Fibroblast of peridontal ligament (primary cell): ENCODE measurements around the gene ALAS1.
A peak's percentile ranks its signal among the peaks of the same experiment; 100 is the strongest.
"Not testable (repeated sequence)": the region's sequence is repeated elsewhere in the genome, so short reads cannot be mapped to it uniquely, and the experiment has no call there.

Experiments used
- DNase-seq: peaks from one replicate; pipeline ENCODE4 v3.0.0-alpha.2; 2010; ENCODE audit errors: extremely low read depth

ALAS1 gene

GRCh38 chr3:52176951-52177700, 20.8 kb upstream of the ALAS1 start:
- no peak for DNase-seq

GRCh38 chr3:52177701-52178042, 20.3 kb upstream of the ALAS1 start:
- DNase-seq: no peak

GRCh38 chr3:52178126-52178525, 19.8 kb upstream of the ALAS1 start:
- not testable (repeated sequence) for DNase-seq

GRCh38 chr3:52178537-52178936, 19.4 kb upstream of the ALAS1 start:
- no peak for DNase-seq

- peak; percentile 53 for DNase-seq
These were observed 16.4 kb upstream of the ALAS1 start for GRCh38 chr3:52181543-52181942.

GRCh38 chr3:52182196-52182595, 15.8 kb upstream of the ALAS1 start:
- DNase-seq: no peak

- DNase-seq: no peak
These were observed 15.3 kb upstream of the ALAS1 start for GRCh38 chr3:52182691-52183090.

- no peak for DNase-seq
These were observed 14.0 kb upstream of the ALAS1 start for GRCh38 chr3:52183786-52184445.

GRCh38 chr3:52184690-52185089, 13.3 kb upstream of the ALAS1 start:
- DNase-seq: no peak

- no peak for DNase-seq
These were observed 12.6 kb upstream of the ALAS1 start for GRCh38 chr3:52185311-52185710.

- no peak for DNase-seq
These were observed 12.1 kb upstream of the ALAS1 start for GRCh38 chr3:52185837-52186236.

GRCh38 chr3:52186729-52187128, 11.2 kb upstream of the ALAS1 start:
- no peak for DNase-seq

GRCh38 chr3:52188556-52188955, 9.4 kb upstream of the ALAS1 start:
- no peak for DNase-seq

- DNase-seq: peak; percentile 80
These were observed 7.5 kb upstream of the ALAS1 start for GRCh38 chr3:52190294-52191074.

- no peak for DNase-seq
These were observed 6.3 kb upstream of the ALAS1 start for GRCh38 chr3:52191663-52192062.

GRCh38 chr3:52193065-52193464, 4.9 kb upstream of the ALAS1 start:
- DNase-seq: peak; percentile 55

- DNase-seq: no peak
These were observed 3.3 kb upstream of the ALAS1 start for GRCh38 chr3:52194485-52195290.

- DNase-seq: no peak
These were observed 2.7 kb upstream of the ALAS1 start for GRCh38 chr3:52195291-52195597.

- DNase-seq: peak; percentile 84
These were observed 2.1 kb upstream of the ALAS1 start for GRCh38 chr3:52195823-52196331.

GRCh38 chr3:52196977-52197376, 983 bp upstream of the ALAS1 start:
- no peak for DNase-seq

- no peak for DNase-seq
These were observed 490 bp upstream of the ALAS1 start for GRCh38 chr3:52197499-52197841.
